Measurements from ENCODE around the gene TCF7L2.

DNA sequence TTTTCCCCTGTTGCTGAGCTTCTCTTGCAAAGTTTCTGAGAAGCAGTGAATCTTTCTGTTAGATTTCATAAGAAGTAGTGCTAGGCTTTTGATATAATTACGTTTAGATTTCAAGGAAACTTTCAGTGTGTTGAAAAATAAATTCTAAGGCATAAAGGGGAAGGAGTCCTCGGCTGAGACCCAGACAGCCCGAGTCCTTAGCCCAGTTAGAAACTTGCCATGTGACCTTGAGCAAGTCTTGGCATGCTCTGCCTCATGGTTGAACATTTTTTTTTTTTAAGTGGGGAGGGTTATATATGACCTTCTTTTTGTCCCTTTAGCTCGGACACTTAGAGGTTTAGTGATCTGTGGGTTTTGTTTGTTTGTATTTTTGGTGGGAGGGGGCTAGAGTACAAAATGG, 117.5 kb downstream of the TCF7L2 start:
- TF ChIP-seq, protein P1, sequence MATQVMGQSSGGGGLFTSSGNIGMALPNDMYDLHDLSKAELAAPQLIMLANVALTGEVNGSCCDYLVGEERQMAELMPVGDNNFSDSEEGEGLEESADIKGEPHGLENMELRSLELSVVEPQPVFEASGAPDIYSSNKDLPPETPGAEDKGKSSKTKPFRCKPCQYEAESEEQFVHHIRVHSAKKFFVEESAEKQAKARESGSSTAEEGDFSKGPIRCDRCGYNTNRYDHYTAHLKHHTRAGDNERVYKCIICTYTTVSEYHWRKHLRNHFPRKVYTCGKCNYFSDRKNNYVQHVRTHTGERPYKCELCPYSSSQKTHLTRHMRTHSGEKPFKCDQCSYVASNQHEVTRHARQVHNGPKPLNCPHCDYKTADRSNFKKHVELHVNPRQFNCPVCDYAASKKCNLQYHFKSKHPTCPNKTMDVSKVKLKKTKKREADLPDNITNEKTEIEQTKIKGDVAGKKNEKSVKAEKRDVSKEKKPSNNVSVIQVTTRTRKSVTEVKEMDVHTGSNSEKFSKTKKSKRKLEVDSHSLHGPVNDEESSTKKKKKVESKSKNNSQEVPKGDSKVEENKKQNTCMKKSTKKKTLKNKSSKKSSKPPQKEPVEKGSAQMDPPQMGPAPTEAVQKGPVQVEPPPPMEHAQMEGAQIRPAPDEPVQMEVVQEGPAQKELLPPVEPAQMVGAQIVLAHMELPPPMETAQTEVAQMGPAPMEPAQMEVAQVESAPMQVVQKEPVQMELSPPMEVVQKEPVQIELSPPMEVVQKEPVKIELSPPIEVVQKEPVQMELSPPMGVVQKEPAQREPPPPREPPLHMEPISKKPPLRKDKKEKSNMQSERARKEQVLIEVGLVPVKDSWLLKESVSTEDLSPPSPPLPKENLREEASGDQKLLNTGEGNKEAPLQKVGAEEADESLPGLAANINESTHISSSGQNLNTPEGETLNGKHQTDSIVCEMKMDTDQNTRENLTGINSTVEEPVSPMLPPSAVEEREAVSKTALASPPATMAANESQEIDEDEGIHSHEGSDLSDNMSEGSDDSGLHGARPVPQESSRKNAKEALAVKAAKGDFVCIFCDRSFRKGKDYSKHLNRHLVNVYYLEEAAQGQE (IDR thresholded peaks at IDR 0.05; ENCODE audit: insufficient replicate concordance, low read depth) = no peak
- TF ChIP-seq, protein P2, sequence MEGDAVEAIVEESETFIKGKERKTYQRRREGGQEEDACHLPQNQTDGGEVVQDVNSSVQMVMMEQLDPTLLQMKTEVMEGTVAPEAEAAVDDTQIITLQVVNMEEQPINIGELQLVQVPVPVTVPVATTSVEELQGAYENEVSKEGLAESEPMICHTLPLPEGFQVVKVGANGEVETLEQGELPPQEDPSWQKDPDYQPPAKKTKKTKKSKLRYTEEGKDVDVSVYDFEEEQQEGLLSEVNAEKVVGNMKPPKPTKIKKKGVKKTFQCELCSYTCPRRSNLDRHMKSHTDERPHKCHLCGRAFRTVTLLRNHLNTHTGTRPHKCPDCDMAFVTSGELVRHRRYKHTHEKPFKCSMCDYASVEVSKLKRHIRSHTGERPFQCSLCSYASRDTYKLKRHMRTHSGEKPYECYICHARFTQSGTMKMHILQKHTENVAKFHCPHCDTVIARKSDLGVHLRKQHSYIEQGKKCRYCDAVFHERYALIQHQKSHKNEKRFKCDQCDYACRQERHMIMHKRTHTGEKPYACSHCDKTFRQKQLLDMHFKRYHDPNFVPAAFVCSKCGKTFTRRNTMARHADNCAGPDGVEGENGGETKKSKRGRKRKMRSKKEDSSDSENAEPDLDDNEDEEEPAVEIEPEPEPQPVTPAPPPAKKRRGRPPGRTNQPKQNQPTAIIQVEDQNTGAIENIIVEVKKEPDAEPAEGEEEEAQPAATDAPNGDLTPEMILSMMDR (IDR thresholded peaks at IDR 0.05; ENCODE audit: insufficient read depth, low read length) = no peak
